HepG2 (cell line): ENCODE measurements around the gene INSR. TPM values are rescaled to one million over a fixed set of nuclear protein-coding genes. Genes with fewer than 3 reads are reported as not detected.

Source experiments
- ATAC-seq: fragments of 200-7000 bp; cut with Tn5 transposase; 3 replicates; pipeline ENCODE4 v1.9.1; 2020; ENCODE audit warnings: mild to moderate bottlenecking, moderate library complexity
- BruUV-seq: library from RNA; stranded (reverse); fragments of 400-500 nt; replicated peaks from 2 replicates; lab custom pipeline; 2021; lab: Mats Ljungman, UMichigan
- CTCF ChIA-PET: fragments of 300-600 bp; formaldehyde crosslinking; extraction: SDS; loops from one replicate; lab custom pipeline; 2021; ENCODE audit warnings: low total read pairs, inconsistent platforms, low intra/inter-chr PET ratio; lab: Yijun Ruan, JAX
- POLR2A ChIA-PET: fragments of 350-600 bp; sonication (Branson Sonifier 250); formaldehyde crosslinking; loops from one replicate; lab custom pipeline; 2020; ENCODE audit warnings: antibody characterized with exemption, inconsistent platforms; lab: Yijun Ruan, JAX
- DNase-seq: peaks from one replicate; pipeline ENCODE4 v3.0.0-alpha.2; 2015; ENCODE audit warnings: low spot score
- FAIRE-seq: peaks from 3 replicates; lab custom pipeline; 2011; peaks lifted over from hg19 to GRCh38; lab: Jason Lieb, UNC
- H2AFZ ChIP-seq: one replicate; pipeline ENCODE4 v1.6.1; 2011; ENCODE audit warnings: low read length, inconsistent platforms
- H3K27ac ChIP-seq: fragments of 300-600 bp; 3 replicates; pipeline ENCODE4 v1.8.0; 2011; ENCODE audit warnings: mixed run types, mild to moderate bottlenecking, mixed read lengths, low read length, inconsistent platforms; ENCODE audit not compliant: insufficient read depth; ENCODE audit errors: extremely low read length
- H3K27me3 ChIP-seq, 2 experiments: fragments of 200-600 bp in 1 of 2; 2 replicates in 1 of 2; 3 replicates in 1 of 2; pipeline versions ENCODE4 v1.6.0 to v1.8.0; 2011; ENCODE audit warnings: low read length in 2 of 2, mild to moderate bottlenecking in 2 of 2, moderate library complexity in 2 of 2, inconsistent platforms in 1 of 2; ENCODE audit not compliant: insufficient read depth in 2 of 2, control insufficient read depth in 1 of 2
- H3K36me3 ChIP-seq, 2 experiments: fragments of 200-600 bp in 1 of 2; replicated peaks in 1 of 2; 2 replicates in 1 of 2; 3 replicates in 1 of 2; pipeline versions ENCODE4 v1.5.1 to v1.8.0; 2011; ENCODE audit warnings: low read length in 2 of 2, inconsistent platforms in 1 of 2; ENCODE audit not compliant: insufficient read depth in 2 of 2, control insufficient read depth in 1 of 2
- H3K4me1 ChIP-seq: 2 replicates; pipeline ENCODE4 v1.5.1; 2012; ENCODE audit warnings: low read length, inconsistent platforms; ENCODE audit not compliant: insufficient read depth
- H3K4me2 ChIP-seq: 2 replicates; pipeline ENCODE4 v1.6.0; 2011; ENCODE audit warnings: low read depth, low read length, inconsistent platforms
- H3K4me3 ChIP-seq, 3 experiments: fragments of 200-600 bp in 1 of 3; sonication (generic), shearing (Covaris generic) in 1 of 3; replicated peaks in 1 of 3; 2 replicates each; pipeline ENCODE4 v1.5.1; 2011 to 2016; ENCODE audit warnings: low read length in 3 of 3, inconsistent platforms in 2 of 3, low read depth in 2 of 3, mild to moderate bottlenecking in 2 of 3, control low read depth in 1 of 3, mixed read lengths in 1 of 3; ENCODE audit not compliant: insufficient read depth in 1 of 3
- H3K79me2 ChIP-seq: one replicate; pipeline ENCODE4 v1.6.1; 2011; ENCODE audit warnings: low read length, inconsistent platforms; ENCODE audit not compliant: insufficient read depth
- H3K9ac ChIP-seq: 2 replicates; pipeline ENCODE4 v1.6.0; 2011; ENCODE audit warnings: mild to moderate bottlenecking, low read depth, low read length, inconsistent platforms; ENCODE audit not compliant: insufficient read depth
- H3K9me3 ChIP-seq: 2 replicates; pipeline ENCODE4 v1.5.1; 2012; ENCODE audit warnings: mild to moderate bottlenecking, low read length
- H4K20me1 ChIP-seq: 2 replicates; pipeline ENCODE4 v1.6.0; 2011; ENCODE audit warnings: inconsistent platforms, mild to moderate bottlenecking, low read length, moderate library complexity; ENCODE audit not compliant: insufficient read depth
- ATF4 ChIP-seq, 2 experiments: fragments of 450-650 bp in 1 of 2; sonication (generic) in 1 of 2; formaldehyde crosslinking; IDR thresholded peaks; 2 replicates each; pipeline versions ENCODE4 v1.5.0 to v1.8.0; 2020 to 2022; ENCODE audit warnings: mild to moderate bottlenecking in 1 of 2, missing genetic modification reagents in 1 of 2
- CCDC6 ChIP-seq: sonication (generic); formaldehyde crosslinking; IDR thresholded peaks from 2 replicates; pipeline ENCODE4 v1.8.1; 2022; ENCODE audit warnings: mild to moderate bottlenecking, missing genetic modification reagents, moderate library complexity
- CHCHD3 ChIP-seq: sonication (generic); formaldehyde crosslinking; IDR thresholded peaks from 2 replicates; pipeline ENCODE4 v1.8.0; 2022; ENCODE audit warnings: mild to moderate bottlenecking, missing genetic modification reagents, moderate library complexity
- EP300 ChIP-seq, 3 experiments: sonication (generic) in 1 of 3; formaldehyde crosslinking in 1 of 3; IDR thresholded peaks; 2 replicates each; pipeline versions ENCODE4 v1.5.1 to v1.6.1; 2011 to 2020; ENCODE audit warnings: low read depth in 2 of 3, low read length in 2 of 3, borderline replicate concordance in 1 of 3, improper control_type of control experiment in 1 of 3, mild to moderate bottlenecking in 1 of 3, missing genetic modification reagents in 1 of 3, moderate library complexity in 1 of 3
- ESRRA ChIP-seq: sonication (generic); formaldehyde crosslinking; IDR thresholded peaks from 2 replicates; pipeline ENCODE4 v1.5.1; 2020; ENCODE audit warnings: mild to moderate bottlenecking, low read depth, missing genetic modification reagents
- FOXM1 ChIP-seq: sonication (generic); formaldehyde crosslinking; IDR thresholded peaks from 2 replicates; pipeline ENCODE4 v1.5.0; 2020; ENCODE audit warnings: missing genetic modification reagents
- KLF11 ChIP-seq: IDR thresholded peaks from 2 replicates; pipeline ENCODE4 v1.6.1; 2016; ENCODE audit warnings: missing compliant biosample characterization
- MXI1 ChIP-seq: IDR thresholded peaks from 3 replicates; pipeline ENCODE4 v1.6.1; 2012; ENCODE audit warnings: low read depth, low read length, inconsistent platforms, borderline replicate concordance
- MZF1 ChIP-seq: sonication (generic); formaldehyde crosslinking; IDR thresholded peaks from 2 replicates; pipeline ENCODE4 v1.8.1; 2023; ENCODE audit warnings: mild to moderate bottlenecking, missing genetic modification reagents, borderline replicate concordance
- NFRKB ChIP-seq: fragments of 450-650 bp; IDR thresholded peaks from 2 replicates; pipeline ENCODE4 v1.6.1; 2017
- NPAS2 ChIP-seq: sonication (generic); formaldehyde crosslinking; IDR thresholded peaks from 2 replicates; pipeline ENCODE4 v1.8.0; 2022; ENCODE audit warnings: mild to moderate bottlenecking, missing genetic modification reagents, borderline replicate concordance
- PRDM4 ChIP-seq: sonication (generic); formaldehyde crosslinking; IDR thresholded peaks from 2 replicates; pipeline ENCODE4 v1.9.0; 2021; ENCODE audit warnings: missing genetic modification reagents, borderline replicate concordance
- RFXAP ChIP-seq: sonication (generic); formaldehyde crosslinking; IDR thresholded peaks from 2 replicates; pipeline ENCODE4 v1.4.0; 2020; ENCODE audit warnings: missing genetic modification reagents, borderline replicate concordance
- SRSF1 ChIP-seq: fragments of 200-400 bp; formaldehyde crosslinking; optimal IDR thresholded peaks from 2 replicates; pipeline ENCODE3; 2017; ENCODE audit warnings: mild to moderate bottlenecking, low read depth, low read length, moderate library complexity
- TFDP2 ChIP-seq: sonication (generic); formaldehyde crosslinking; IDR thresholded peaks from 2 replicates; pipeline ENCODE4 v1.4.0; 2020; ENCODE audit warnings: missing genetic modification reagents
- XBP1 ChIP-seq: sonication (generic); formaldehyde crosslinking; IDR thresholded peaks from 2 replicates; pipeline ENCODE4 v1.5.0; 2020; ENCODE audit warnings: missing genetic modification reagents
- ZFP36 ChIP-seq: fragments of 150-350 bp; IDR thresholded peaks from 2 replicates; pipeline ENCODE4 v1.6.1; 2018; ENCODE audit warnings: borderline replicate concordance, low read length, low read depth; ENCODE audit not compliant: partially characterized antibody
- ZNF232 ChIP-seq: sonication (generic); formaldehyde crosslinking; IDR thresholded peaks from 2 replicates; pipeline ENCODE4 v1.4.0; 2020; ENCODE audit warnings: missing genetic modification reagents, borderline replicate concordance
- ZNF3 ChIP-seq: IDR thresholded peaks from 2 replicates; pipeline ENCODE4 v1.7.0; 2017; ENCODE audit warnings: inconsistent platforms
- ZNF770 ChIP-seq: sonication (generic); formaldehyde crosslinking; IDR thresholded peaks from 2 replicates; pipeline ENCODE4 v1.5.0; 2020; ENCODE audit warnings: mild to moderate bottlenecking, missing genetic modification reagents
- WGBS: methylation state at CpG from one replicate; pipeline ENCODE4 v1.1.6; 2017; ENCODE audit warnings: low lambda C conversion rate; 5-methylcytosine and 5-hydroxymethylcytosine counted together
- in situ Hi-C: cut with HindIII; loops from 2 replicates; pipeline ENCODE4 v1.10.0; 2017; ENCODE audit warnings: low pct_unique_long_range_greater_than_20kb; ENCODE audit not compliant: extremely low pct_ligation_motif_present
- intact Hi-C: fragments of 100-400 bp; cut with micrococcal nuclease; formaldehyde crosslinking; loops from one replicate; pipeline ENCODE4 v1.10.0; 2022; ENCODE audit not compliant: unreplicated experiment
- polyA plus RNA-seq, 8 experiments: library from polyadenylated mRNA; depleted of rRNA in 3 of 8; stranded (reverse) in 7 of 8; unstranded in 1 of 8; fragments of >200 nt; fragmentation: Illumina TruSeq in 4 of 8; extraction: Trizol in 4 of 8; gene quantifications; 2 replicates each; pipeline versions ENCODE4 v1.2.1 to v1.2.3, GENCODE V29; 2011 to 2016; ENCODE audit warnings: low read depth in 4 of 8, missing spikeins in 1 of 8, mixed read lengths in 1 of 8; ENCODE audit not compliant: insufficient read depth in 1 of 8
- total RNA-seq, 5 experiments: library from RNA; depleted of rRNA; stranded (reverse); fragments of >200 nt; fragmentation: Illumina TruSeq; extraction: Trizol; gene quantifications; 2 replicates each; pipeline ENCODE4 v1.2.3, GENCODE V29; 2016; ENCODE audit warnings: low read depth in 1 of 5

INSR gene
- total and polyA plus RNA-seq, 2 of the 13 experiments (the other 11 are each of a cell fraction or from before 2014, with no cell fraction given), result 24.2 to 29.8 TPM

GRCh38 chr19:7168941-7169340, 125.3 kb downstream of the INSR start:
- no peaks in the 10 kb centered on the region for H3K4me1 ChIP-seq
- ATAC-seq, result no peak; the same call in 2 of the 3 replicates
- BruUV-seq, result no TSS peak
- no peak for FAIRE-seq
- in situ Hi-C loops (no loop called here), intact Hi-C loops (no loop called here)
- no peak overlapping the region for H3K9ac ChIP-seq
- 71% methylated on average over 5 of the region's 6 CpGs for WGBS
- DNase-seq, result no peak
- POLR2A ChIA-PET, result no interaction called here
- no peak overlapping the region for H3K27ac ChIP-seq
- CTCF ChIA-PET, result no interaction called here
- 0 out of 2 replicates have a peak, but pooled peaks cover 3% of the 10 kb centered on the region for H4K20me1 ChIP-seq
- H2AFZ ChIP-seq, result no peak overlapping the region
- TF ChIP-seq CCDC6 (CRISPR knock-in tag) (no peak), MZF1 (CRISPR knock-in tag) (no peak), ATF4 (CRISPR knock-in tag; IDR thresholded peaks at IDR 0.05) (no peak), ZNF770 (CRISPR knock-in tag) (no peak), EP300 (IDR thresholded peaks at IDR 0.05; ENCODE audit: low read depth in 2 of 2, low read length in 2 of 2) (no peak), EP300 (CRISPR knock-in tag; IDR thresholded peaks at IDR 0.05; ENCODE audit: borderline replicate concordance) (no peak), FOXM1 (CRISPR knock-in tag) (no peak), NPAS2 (CRISPR knock-in tag) (no peak), KLF11 (CRISPR knock-in tag) (no peak), NFRKB (no peak), SRSF1 (no peak), ZNF3 (CRISPR knock-in tag) (no peak), CHCHD3 (CRISPR knock-in tag) (no peak), RFXAP (no peak), ESRRA (CRISPR knock-in tag) (no peak), PRDM4 (CRISPR knock-in tag) (no peak), MXI1 (no peak), TFDP2 (no peak), XBP1 (no peak), ZFP36 (no peak), ZNF232 (CRISPR knock-in tag) (no peak)
- no peaks in the 10 kb centered on the region for H3K79me2 ChIP-seq
- H3K4me3 ChIP-seq, result no peak overlapping the region
- no peaks in the 10 kb centered on the region for H3K9me3 ChIP-seq
- H3K27me3 ChIP-seq, result no peaks in the 10 kb centered on the region
- H3K36me3 ChIP-seq, result peaks cover 21 to 70% of the 10 kb centered on the region in 2 experiments
- no peak overlapping the region for H3K4me2 ChIP-seq
